ENCODE results near the gene PCDH20.
"Not testable (repeated sequence)": the region's sequence is repeated elsewhere in the genome, so short reads cannot be mapped to it uniquely, and the experiment has no call there.

PCDH20 gene, protein sequence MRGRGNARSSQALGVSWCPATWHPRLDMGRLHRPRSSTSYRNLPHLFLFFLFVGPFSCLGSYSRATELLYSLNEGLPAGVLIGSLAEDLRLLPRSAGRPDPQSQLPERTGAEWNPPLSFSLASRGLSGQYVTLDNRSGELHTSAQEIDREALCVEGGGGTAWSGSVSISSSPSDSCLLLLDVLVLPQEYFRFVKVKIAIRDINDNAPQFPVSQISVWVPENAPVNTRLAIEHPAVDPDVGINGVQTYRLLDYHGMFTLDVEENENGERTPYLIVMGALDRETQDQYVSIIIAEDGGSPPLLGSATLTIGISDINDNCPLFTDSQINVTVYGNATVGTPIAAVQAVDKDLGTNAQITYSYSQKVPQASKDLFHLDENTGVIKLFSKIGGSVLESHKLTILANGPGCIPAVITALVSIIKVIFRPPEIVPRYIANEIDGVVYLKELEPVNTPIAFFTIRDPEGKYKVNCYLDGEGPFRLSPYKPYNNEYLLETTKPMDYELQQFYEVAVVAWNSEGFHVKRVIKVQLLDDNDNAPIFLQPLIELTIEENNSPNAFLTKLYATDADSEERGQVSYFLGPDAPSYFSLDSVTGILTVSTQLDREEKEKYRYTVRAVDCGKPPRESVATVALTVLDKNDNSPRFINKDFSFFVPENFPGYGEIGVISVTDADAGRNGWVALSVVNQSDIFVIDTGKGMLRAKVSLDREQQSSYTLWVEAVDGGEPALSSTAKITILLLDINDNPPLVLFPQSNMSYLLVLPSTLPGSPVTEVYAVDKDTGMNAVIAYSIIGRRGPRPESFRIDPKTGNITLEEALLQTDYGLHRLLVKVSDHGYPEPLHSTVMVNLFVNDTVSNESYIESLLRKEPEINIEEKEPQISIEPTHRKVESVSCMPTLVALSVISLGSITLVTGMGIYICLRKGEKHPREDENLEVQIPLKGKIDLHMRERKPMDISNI

DNA sequence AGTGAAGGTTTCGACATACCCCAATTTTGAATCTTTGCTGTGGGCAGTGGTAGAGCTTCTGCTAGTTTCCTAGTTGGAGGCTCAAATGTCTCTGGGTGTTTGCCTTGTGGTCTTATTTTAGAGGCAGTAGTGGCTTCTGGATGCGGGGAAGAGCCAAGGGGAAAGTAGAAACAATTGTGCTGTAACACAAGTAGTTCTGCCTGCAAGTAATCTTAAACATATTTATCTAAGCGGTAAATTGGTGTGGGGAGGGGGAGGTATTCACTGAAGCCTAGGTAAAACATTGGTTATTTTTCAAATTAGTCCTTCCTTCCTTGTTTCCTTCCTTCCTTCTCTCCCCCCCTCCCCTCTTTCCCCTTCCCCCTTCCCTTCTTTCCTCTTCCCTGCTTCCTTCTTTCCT is at the start of gene PCDH20:
TSS of gene PCDH20 (minus strand) at position 101 of the 400 bp plus-strand sequence. CDS start 691 bp downstream, outside the sequence.
- no peak for DNase-seq (ENCODE audit: low read depth)

DNA sequence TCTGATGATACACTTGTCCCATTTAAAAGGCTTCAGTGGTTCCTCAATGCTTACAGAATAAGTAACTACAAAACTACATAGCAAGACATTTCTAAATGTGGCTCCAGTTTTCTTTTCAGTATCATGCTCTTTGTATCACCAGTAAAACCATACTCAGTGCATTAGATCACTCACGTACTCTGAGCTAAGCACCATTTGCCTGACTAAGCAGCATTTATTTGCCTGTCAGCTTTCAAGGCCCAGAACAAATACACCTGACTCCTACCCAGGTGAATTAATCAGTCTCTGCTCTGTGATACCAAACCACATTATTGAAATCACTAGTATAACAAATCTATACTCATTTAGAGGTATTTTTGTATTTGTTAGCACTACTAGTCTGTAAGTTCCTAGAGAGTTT is 47.4 kb upstream of the PCDH20 start:
- no peak for DNase-seq (ENCODE audit: low read depth)

DNA sequence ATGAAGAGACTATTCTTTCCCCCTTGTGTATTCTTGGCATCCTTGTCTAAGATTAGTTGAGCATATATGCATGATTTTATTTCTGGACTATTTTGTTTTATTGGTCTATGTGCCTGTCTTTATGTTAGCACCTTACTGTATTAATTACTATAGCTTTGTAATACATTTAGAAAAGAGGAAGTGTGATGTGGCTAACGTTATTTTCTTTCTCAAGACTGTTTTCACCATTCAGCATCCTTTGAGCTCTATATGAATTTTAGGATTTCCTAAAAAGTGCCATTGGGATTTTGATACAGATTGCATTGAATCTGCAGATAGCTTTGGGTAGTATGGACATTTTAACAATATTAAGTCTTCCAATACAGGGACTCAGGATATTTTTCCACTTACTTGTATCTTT is 37.5 kb upstream of the PCDH20 start:
- no peak for DNase-seq (ENCODE audit: low read depth)

DNA sequence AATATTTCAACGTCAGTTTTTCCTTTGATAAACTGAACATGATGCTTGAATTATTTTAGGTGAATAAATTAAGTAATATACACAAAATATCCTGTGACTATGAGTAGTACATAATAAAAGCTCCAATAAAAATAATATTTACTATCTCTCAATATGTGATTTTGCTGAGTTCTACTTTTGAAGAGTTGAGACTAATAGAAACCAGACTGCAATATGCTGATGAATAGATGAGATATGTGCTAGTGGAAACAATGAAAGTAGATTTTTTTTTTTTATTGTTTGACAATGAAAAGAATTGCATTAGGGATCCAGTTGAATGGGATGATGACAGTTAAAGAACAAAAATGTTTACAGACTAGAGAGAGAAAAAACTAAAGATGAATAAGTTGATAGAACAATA is 16.4 kb upstream of the PCDH20 start:
- no peak for DNase-seq (ENCODE audit: low read depth)

DNA sequence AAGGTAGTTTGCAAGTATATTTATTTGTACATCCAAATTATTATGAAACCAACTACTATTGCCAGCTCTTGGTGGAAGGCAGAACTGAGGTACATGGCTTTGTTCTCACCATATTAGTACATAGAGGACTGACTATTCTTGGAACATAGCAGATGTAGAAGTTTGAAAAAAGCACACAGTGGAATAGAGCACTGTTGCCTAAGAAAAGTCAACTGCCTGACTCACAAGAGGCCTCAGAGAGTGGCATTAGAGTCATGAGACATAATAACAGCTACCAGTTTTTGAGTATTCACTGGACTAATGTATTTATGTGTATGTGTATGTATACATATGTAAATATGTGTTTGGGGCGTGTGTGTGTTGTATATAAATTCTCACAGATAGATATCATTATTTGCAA is 8.3 kb upstream of the PCDH20 start:
- DNase-seq (ENCODE audit: low read depth), result no peak

DNA sequence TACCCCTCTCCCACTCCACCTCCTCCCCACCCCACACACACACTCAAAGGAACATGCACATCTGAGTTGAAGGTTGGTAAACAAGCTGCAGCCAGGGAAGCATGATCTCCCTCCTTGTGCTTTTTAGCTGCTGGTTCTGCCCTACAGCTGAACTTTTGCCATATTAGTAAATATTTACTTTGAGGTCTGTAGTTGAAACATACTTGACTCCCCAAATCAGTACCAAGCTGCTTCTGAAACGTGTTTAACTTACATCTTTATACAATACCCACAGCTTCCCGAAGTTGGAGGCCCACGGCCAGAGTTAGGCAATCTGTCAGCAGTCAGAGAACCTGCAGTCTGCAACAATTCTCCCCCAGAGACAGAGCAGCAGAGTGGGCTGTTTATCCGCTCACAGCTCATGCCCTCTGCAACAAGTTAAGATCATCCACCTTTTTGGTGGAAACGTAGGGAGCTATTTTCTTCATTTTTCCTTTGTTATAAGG is 1.5 kb upstream of the PCDH20 start:
- no peak for DNase-seq (ENCODE audit: low read depth)

DNA sequence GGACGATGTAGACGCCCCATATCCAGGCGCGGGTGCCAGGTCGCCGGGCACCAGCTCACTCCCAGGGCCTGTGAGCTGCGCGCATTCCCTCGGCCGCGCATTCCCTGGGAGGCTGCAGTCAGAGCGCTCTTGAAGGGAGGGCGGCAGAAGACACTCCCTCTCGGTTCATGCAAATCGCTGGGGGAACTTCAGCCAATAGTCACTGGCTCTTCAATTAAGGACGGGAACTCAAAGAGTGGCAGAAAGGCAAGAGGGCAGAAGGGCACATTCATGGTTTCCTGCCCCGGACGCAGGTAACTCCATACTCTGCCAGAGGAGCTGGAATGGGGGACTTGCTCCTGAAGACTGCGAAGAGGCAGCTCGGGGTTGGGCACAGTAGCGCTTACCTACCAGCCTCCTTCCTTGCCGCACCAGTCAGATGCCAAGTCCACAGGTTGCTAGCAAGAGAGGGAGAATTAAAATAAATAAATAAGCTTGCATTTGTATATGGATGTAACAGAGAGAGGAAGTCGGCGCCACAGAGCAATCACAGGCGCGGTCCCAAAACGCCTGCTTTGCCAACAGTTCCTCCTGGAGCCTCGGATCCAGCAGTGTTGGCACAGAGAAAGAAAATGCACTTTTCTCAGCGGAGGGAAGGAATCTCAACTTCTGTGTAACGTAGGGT is 459 bp downstream of the PCDH20 start:
- no peak for DNase-seq (ENCODE audit: low read depth)

DNA sequence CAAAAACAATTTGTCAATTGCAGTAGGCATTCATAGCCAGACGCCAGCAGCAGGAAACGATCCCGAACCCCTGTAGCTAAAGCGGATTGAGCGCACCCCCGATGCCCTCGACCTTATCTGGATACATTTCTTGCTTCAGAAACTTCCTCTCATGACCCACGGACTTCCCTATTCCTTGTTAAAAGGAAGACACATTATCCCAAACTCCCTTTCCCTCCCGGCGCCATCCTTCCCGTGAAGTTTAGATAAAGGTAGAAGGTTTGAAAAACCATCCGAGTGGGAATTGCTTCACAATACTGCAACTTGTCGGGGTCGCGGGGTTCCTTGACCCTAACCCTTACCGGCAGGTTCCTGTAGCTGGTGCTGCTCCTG is 977 bp downstream of the PCDH20 start:
- DNase-seq (ENCODE audit: low read depth), result no peak

DNA sequence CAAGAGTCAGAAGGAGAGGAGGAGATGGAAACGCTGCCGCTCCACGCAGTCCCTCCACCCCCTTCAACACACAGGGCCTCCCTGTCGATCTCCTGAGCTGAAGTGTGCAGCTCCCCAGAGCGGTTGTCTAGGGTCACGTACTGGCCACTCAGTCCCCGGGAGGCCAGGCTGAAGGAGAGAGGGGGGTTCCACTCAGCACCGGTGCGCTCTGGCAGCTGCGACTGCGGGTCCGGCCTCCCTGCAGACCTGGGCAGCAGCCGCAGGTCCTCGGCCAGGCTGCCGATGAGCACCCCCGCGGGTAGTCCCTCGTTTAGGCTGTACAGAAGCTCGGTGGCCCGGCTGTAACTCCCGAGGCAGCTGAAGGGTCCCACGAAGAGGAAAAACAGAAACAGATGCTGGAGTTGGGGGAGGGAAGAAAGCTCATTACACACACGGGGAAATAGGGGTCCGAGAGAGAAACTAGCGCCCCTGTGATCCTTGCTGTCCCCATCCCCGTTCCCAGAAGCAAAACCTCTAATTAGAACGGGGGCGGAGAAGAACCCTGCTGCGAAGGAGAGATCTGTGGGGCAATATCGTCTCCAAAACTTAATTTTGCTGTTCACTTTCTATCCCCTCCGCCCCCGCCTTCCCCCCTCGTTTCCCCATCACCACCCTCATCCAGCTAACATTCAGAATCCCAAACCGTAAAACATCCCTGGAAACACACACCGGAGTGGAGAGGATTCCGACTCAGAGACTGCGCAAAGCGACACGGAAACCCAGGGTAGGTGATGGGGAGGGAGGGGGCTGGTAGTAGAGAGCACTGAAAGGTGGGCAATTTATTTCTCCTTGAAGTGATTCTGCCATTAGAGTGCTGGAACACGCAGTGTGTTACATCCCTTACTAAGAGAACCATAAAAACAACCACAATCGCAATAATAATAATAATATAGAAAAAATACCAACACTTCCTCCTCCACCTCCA is 1.8 kb downstream of the PCDH20 start:
- DNase-seq (ENCODE audit: low read depth), result no peak

DNA sequence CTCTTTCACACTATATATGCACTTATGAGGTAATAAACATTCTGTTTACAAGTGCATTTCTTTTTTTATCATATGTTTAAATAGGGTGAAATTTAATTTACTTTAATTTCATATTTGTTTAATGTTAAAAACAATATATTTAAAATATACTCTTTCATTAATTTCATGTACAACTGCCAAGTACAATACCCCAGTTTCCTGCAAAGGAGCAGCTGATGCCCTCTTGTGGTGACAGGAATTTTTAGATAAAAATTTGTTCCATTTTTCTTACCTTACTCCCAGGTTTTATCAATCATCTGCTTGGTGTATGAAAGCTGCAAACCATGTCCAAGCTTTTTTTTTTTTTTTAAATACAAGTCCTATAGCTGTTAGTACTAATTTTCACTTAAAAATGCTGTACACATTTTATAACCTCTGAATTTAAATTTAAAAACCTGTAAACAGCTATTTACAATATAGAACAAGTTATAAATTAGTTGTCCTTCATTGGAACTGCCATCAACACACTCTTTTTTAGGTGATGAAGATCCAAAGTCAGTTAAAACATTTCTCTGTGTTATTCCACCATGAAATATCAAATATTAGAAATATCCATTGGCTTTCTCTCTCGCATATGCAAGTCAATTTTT is 4.9 kb downstream of the PCDH20 start:
- DNase-seq (ENCODE audit: low read depth), result no peak

DNA sequence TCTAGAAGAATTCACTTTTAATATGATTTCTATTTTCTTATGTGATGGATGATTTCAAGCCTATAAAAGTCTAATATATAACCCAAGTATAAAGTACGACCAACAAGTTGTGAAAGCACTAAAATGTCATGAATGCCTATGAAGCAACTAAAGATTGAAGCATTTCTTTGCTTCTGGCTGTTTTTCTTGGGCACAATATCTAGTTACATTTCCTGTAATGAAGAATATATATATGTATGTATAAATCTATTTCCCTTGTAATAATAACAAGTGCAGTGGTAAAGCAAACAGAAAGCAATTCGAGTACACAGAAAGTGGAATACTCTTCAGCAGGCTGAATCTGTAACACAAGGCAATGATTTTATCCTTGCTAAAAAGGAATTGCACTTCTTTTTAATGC is 5.4 kb downstream of the PCDH20 start:
- DNase-seq (ENCODE audit: low read depth), result no peak

DNA sequence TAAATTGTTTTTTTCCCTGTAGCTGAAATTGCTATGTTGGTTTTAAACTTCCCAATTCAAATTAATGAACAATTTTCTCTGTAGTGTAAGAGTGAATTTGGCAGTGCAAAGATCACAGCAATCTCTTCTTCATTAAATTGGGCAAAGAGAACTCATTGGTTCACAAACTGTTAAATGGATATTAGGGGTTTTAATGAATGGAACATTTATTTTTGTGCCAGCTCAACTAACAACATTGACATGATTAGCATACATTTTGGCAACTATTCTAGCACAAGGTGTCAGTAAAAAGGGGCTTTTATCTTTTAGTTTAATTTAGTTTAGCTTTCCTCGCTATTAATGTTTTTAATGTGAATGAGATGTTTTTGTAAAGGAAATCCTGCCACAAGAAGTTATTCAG is 7.1 kb downstream of the PCDH20 start:
- no peak for DNase-seq (ENCODE audit: low read depth)

DNA sequence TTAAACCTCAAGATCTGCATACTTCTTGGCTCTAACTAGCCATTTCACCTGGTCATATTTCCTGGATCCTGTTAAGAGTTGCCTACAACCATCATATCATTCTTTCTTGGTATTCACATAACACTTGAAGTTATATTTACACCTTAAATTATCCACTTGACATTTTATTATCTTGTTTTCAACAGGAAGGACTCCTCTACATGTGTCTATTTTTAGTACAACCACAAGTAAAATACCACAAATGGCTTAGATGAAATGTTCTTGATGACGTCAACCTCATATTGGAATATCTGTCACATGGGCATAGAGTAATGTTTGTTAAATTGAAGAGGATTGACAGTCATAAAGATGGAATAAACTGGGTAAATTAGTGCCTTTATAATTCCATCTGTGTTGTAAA is 9.4 kb downstream of the PCDH20 start:
- DNase-seq (ENCODE audit: low read depth), result no peak

DNA sequence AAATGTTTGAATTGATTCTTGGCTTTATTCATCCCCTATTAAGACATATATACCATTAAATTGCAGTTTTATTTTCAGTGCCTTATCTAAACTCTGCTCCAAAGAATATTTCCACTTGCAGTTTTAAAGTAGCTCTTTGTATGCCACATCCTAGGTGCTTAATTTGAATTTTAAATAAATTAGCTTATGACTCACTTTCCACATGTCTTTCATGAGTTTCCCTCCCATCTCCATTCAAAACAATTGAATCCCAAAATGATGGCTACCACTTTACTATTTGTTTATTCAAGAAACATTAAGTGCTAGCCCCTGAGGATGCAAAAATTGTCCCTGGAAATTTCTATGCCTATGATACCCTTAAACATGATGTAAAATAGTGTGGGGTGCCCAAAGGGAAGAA is 19.5 kb downstream of the PCDH20 start:
- no peak for DNase-seq (ENCODE audit: low read depth)

DNA sequence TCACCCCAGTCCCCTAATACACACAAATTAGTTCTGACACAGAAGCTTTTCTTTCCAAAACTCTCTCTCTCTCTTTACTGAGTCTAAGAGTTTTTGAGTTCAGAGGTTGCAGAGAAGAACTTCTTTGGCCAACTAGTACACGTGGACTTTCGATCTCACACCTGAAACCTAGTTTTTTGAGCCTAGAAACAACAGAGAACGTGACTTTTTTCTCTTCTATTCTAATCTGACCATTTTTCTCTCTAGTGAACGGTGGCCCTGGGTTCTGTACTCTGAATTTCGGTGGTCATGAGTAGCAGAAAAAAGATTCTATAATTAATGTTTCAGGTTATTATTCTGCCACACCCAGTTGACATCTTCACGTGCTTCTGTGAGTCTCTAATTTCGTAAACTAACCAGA is 24.2 kb downstream of the PCDH20 start:
- no peak for DNase-seq (ENCODE audit: low read depth)

DNA sequence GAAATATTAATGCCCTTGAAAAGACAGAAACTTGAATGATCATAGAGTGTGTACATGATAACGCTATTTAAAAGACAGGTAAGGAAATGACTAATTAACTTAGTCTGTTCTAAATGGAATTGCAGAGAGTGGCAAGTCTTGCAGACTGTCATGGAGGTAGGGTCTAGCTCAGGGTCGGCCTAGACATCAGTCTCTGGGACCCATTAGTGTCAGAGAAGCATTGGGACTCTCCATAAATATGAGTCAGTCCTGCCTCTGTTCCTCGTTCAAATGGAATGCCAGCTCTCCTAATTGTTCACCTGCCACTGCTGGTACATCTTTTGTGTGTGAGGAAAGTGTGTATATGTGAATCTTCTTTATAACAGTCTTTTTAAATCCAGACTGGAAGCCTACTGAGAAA is 28.0 kb downstream of the PCDH20 start:
- DNase-seq (ENCODE audit: low read depth), result no peak

DNA sequence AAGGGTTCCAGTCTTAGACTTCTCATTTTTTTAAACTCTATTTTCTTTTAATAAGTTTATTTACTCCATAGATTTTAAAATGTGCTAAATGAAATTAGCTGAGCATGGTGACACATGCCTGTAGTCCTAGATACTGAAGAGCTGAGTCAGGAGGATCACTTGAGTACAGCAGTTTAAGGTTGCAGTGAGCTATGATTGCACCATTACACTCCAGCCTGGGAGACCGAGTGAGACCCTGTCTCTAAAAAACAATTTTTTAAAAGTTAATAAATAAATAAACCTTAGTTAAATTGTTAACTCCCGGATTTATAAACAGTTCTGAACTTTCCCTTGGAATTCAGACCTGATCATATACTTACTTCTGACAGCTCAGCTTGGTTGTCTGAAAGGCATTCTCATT is 32.5 kb downstream of the PCDH20 start:
- no peak for DNase-seq (ENCODE audit: low read depth)

DNA sequence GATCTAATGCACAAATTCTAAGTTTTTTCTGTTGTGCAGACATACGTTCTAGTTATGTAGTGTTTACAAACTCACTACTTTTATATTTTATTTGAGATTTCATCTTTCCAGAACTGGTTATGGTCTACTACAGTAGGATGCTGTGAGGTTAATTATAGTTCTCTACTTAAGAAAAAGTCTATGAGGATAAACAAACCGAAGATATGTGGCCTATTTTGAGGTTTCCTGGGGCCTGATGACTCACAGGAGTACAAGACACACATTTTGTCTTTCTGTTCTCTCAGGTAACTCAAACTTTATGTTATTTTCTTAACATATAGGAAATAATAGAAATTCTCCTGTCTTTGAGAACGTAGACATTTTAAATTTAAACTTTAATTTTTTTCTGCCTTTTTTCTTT is 45.1 kb downstream of the PCDH20 start:
- no peak for DNase-seq (ENCODE audit: low read depth)

DNA sequence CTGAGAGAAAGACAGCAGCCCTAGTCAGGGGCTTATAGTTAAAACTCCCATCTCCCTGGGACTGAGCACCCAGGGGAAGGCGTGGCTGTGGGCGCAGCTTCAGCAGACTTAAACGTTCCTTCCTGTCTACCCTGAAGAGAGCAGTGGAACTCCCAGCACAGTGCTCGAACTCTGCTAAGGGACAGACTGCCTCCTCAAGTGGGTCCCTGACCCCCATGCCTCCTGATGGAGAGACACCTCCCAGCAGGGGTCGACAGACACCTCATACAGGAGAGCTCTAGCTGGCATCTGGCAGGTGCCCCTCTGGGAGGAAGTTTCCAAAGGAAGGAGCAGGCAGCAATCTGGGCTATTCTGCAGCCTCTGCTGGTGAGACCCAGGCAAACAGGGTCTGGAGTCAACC is 51.0 kb downstream of the PCDH20 start:
- not testable (repeated sequence) for DNase-seq (ENCODE audit: low read depth)

DNA sequence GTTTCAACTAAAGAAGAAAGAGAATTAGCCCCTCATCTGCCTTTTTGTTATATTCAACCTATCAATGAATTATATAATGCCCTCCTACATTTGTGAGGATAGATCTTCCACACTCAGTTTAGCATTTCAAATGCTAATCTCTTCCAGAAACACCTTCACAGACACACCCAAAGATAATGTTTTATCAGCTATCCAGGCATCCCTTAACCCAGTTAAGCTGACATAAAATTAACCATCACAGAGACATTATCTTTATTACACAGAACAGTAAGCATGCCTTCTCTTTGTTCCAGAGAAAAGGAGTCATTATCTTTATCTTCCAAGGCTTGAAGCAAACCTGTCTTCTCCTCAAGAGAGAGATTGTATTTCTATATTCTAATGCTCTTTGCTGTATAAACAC is 53.1 kb downstream of the PCDH20 start:
- DNase-seq (ENCODE audit: low read depth), result no peak

Measured in activated T-cell treated with anti-CD3 and anti-CD28 coated beads for 24 hours (primary cell).